ENCODE results near the gene TP53TG5. TPM values are rescaled to one million over a fixed set of nuclear protein-coding genes. Genes with fewer than 3 reads are reported as not detected.

The TP53TG5 gene
- polyA plus RNA-seq, 1 donor (not counting 4 experiments of a cell fraction or from before 2014, with no cell fraction given) = not detected

DNA sequence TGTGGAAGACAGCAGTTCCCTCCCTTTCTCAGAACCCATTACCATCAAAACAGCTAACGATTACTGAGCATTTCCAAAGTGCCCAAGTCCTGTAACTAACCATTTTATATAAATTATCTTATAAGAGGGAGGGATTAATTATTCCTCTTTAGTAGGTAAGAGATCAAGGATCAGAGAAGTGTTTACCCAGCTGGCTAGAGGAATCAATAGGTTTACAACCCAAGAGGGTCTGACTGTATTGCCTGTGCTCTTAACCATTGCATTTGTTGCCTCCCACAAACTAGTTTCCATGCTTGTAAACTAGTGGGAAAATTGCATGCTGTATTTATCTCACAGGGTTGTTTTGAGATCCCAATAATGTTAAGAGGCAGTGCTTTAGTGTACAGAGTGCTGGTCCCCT lies 26.3 kb upstream of the TP53TG5 start:
- H3K27me3 ChIP-seq (ENCODE audit: control insufficient read depth, extremely low read depth, insufficient read depth, low read length) = peaks cover 8% of the 10 kb centered on the region
- H3K9me1 ChIP-seq (ENCODE audit: control insufficient read depth, extremely low read depth, insufficient read depth, low read length) = peaks cover 2% of the 10 kb centered on the region
- H3K27ac ChIP-seq (ENCODE audit: control insufficient read depth, insufficient read depth, low read length) = no peak overlapping the region
- DNase-seq (ENCODE audit: low read depth, low spot score) (no peak), FAIRE-seq (no peak)
- TF ChIP-seq EZH2 (IDR thresholded peaks at IDR 0.05; ENCODE audit: low read length) = no peak
- TF ChIP-seq, protein P1, sequence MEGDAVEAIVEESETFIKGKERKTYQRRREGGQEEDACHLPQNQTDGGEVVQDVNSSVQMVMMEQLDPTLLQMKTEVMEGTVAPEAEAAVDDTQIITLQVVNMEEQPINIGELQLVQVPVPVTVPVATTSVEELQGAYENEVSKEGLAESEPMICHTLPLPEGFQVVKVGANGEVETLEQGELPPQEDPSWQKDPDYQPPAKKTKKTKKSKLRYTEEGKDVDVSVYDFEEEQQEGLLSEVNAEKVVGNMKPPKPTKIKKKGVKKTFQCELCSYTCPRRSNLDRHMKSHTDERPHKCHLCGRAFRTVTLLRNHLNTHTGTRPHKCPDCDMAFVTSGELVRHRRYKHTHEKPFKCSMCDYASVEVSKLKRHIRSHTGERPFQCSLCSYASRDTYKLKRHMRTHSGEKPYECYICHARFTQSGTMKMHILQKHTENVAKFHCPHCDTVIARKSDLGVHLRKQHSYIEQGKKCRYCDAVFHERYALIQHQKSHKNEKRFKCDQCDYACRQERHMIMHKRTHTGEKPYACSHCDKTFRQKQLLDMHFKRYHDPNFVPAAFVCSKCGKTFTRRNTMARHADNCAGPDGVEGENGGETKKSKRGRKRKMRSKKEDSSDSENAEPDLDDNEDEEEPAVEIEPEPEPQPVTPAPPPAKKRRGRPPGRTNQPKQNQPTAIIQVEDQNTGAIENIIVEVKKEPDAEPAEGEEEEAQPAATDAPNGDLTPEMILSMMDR (optimal IDR thresholded peaks at IDR 0.05 in 1 of 3, IDR thresholded peaks at IDR 0.05 in 1 of 3, conservative IDR thresholded peaks at IDR 0.05 in 1 of 3; ENCODE audit: extremely low read depth in 1 of 3, insufficient read depth in 2 of 3, low read length in 3 of 3) = no peak
- peaks cover 7% of the 10 kb centered on the region for H3K9me3 ChIP-seq (ENCODE audit: control insufficient read depth, low read depth, low read length)
- H2AFZ ChIP-seq (ENCODE audit: control insufficient read depth, low read length) = no peak overlapping the region
- peaks cover 0 to 8% of the 10 kb centered on the region in 2 experiments for H3K36me3 ChIP-seq (ENCODE audit: control insufficient read depth in 2 of 2, extremely low read depth in 1 of 2, insufficient read depth in 2 of 2, low read length in 2 of 2)
- H3K4me3 ChIP-seq (ENCODE audit: control insufficient read depth in 2 of 3, extremely low read depth in 1 of 3, insufficient read depth in 2 of 3, low read depth in 1 of 3, low read length in 3 of 3) = no peak overlapping the region
- H3K9ac ChIP-seq (ENCODE audit: control insufficient read depth, extremely low read depth, insufficient read depth, low read length) = no peak overlapping the region
- no peak overlapping the region for H3K4me2 ChIP-seq (ENCODE audit: control insufficient read depth, extremely low read depth, insufficient read depth, low read depth, low read length)
- H3K4me1 ChIP-seq (ENCODE audit: control insufficient read depth, extremely low read depth, insufficient read depth, low read length) = peaks cover 4% of the 10 kb centered on the region
- no peaks in the 10 kb centered on the region for H4K20me1 ChIP-seq (ENCODE audit: control insufficient read depth, extremely low read depth, insufficient read depth, low read length)
- dilution Hi-C loops (cut with MboI; ENCODE audit: extremely low pct_ligation_motif_present, low sequenced_read_pairs) = no loop called here
- H3K79me2 ChIP-seq (ENCODE audit: control insufficient read depth, insufficient read depth, low read length) = no peaks in the 10 kb centered on the region

DNA sequence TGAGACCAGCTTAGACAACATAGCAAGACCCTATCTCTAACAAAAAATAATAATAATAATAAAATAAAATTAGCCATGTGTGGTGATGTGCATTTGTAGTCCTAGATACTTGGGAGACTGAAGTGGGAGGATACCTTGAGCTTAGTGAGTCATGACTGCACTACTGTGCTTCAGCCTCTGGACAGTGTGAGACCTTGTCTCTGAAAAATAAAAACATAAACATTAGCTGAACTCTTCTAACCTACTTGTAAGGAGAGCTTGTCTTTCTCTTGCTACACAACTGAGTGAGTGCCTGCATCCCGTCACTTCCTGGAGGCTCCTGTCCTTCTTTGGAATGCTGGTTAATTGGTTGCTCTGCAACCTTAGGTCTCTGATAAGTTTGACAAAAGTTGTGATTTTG lies 24.8 kb upstream of the TP53TG5 start:
- no peak overlapping the region for H3K4me3 ChIP-seq (ENCODE audit: control insufficient read depth in 2 of 3, extremely low read depth in 1 of 3, insufficient read depth in 2 of 3, low read depth in 1 of 3, low read length in 3 of 3)
- dilution Hi-C loops (cut with MboI; ENCODE audit: extremely low pct_ligation_motif_present, low sequenced_read_pairs) = no loop called here
- peaks cover 1% of the 10 kb centered on the region for H3K9me1 ChIP-seq (ENCODE audit: control insufficient read depth, extremely low read depth, insufficient read depth, low read length)
- H3K4me2 ChIP-seq (ENCODE audit: control insufficient read depth, extremely low read depth, insufficient read depth, low read depth, low read length) = no peak overlapping the region
- H3K27ac ChIP-seq (ENCODE audit: control insufficient read depth, insufficient read depth, low read length) = no peak overlapping the region
- H3K79me2 ChIP-seq (ENCODE audit: control insufficient read depth, insufficient read depth, low read length) = no peaks in the 10 kb centered on the region
- peaks cover 8% of the 10 kb centered on the region for H3K27me3 ChIP-seq (ENCODE audit: control insufficient read depth, extremely low read depth, insufficient read depth, low read length)
- peaks cover 4% of the 10 kb centered on the region for H3K4me1 ChIP-seq (ENCODE audit: control insufficient read depth, extremely low read depth, insufficient read depth, low read length)
- FAIRE-seq (no peak), DNase-seq (ENCODE audit: low read depth, low spot score) (no peak)
- peaks cover 7% of the 10 kb centered on the region for H3K9me3 ChIP-seq (ENCODE audit: control insufficient read depth, low read depth, low read length)
- no peaks in the 10 kb centered on the region for H3K36me3 ChIP-seq (ENCODE audit: control insufficient read depth in 2 of 2, extremely low read depth in 1 of 2, insufficient read depth in 2 of 2, low read length in 2 of 2)
- H2AFZ ChIP-seq (ENCODE audit: control insufficient read depth, low read length) = no peak overlapping the region
- H3K9ac ChIP-seq (ENCODE audit: control insufficient read depth, extremely low read depth, insufficient read depth, low read length) = no peak overlapping the region
- H4K20me1 ChIP-seq (ENCODE audit: control insufficient read depth, extremely low read depth, insufficient read depth, low read length) = no peaks in the 10 kb centered on the region
- TF ChIP-seq, protein P1 (optimal IDR thresholded peaks at IDR 0.05 in 1 of 3, IDR thresholded peaks at IDR 0.05 in 1 of 3, conservative IDR thresholded peaks at IDR 0.05 in 1 of 3; ENCODE audit: extremely low read depth in 1 of 3, insufficient read depth in 2 of 3, low read length in 3 of 3) = no peak
- TF ChIP-seq EZH2 (IDR thresholded peaks at IDR 0.05; ENCODE audit: low read length) = no peak

All from keratinocyte (primary cell).